OCI-LY1 (cell line): ENCODE results near the gene SLC40A1.

ENCODE experiments used
- H2AFZ ChIP-seq: fragments of 200-600 bp; sonication (generic), shearing (Covaris generic); 2 replicates; pipeline ENCODE4 v1.6.0; 2014; ENCODE audit warnings: antibody characterized with exemption, mild to moderate bottlenecking, low read length
- H3F3A ChIP-seq: fragments of 200-600 bp; sonication (generic), shearing (Covaris generic); 2 replicates; pipeline ENCODE4 v1.6.0; 2014; ENCODE audit warnings: mild to moderate bottlenecking, antibody characterized with exemption, low read length, moderate library complexity; ENCODE audit not compliant: insufficient read depth
- H3K27ac ChIP-seq: fragments of 200-600 bp; sonication (generic); 2 replicates; pipeline ENCODE4 v1.5.1; 2014; ENCODE audit warnings: low read length, mixed run types, mild to moderate bottlenecking, low read depth; ENCODE audit not compliant: poor library complexity, severe bottlenecking
- H3K27me3 ChIP-seq: fragments of 200-600 bp; sonication (generic); 2 replicates; pipeline ENCODE4 v1.6.0; 2014; ENCODE audit warnings: antibody characterized with exemption, mild to moderate bottlenecking, low read length, moderate library complexity; ENCODE audit not compliant: insufficient read depth
- H3K36me3 ChIP-seq: fragments of 200-600 bp; sonication (generic); 2 replicates; pipeline ENCODE4 v1.6.1; 2014; ENCODE audit warnings: mild to moderate bottlenecking, antibody characterized with exemption, low read length, moderate library complexity, mixed read lengths; ENCODE audit not compliant: insufficient read depth
- H3K4me1 ChIP-seq: fragments of 200-600 bp; sonication (generic); 2 replicates; pipeline ENCODE4 v1.5.1; 2014; ENCODE audit warnings: mild to moderate bottlenecking, low read length, moderate library complexity; ENCODE audit not compliant: insufficient read depth, severe bottlenecking
- H3K4me2 ChIP-seq: fragments of 200-600 bp; sonication (generic), shearing (Covaris generic); 2 replicates; pipeline ENCODE4 v1.6.1; 2014; ENCODE audit warnings: low read length
- H3K4me3 ChIP-seq: fragments of 200-600 bp; sonication (generic); 2 replicates; pipeline ENCODE4 v1.5.1; 2014; ENCODE audit warnings: low read length, low read depth, mild to moderate bottlenecking, mixed read lengths; ENCODE audit not compliant: poor library complexity, severe bottlenecking
- H3K79me2 ChIP-seq: fragments of 200-600 bp; shearing (Covaris generic); 2 replicates; pipeline ENCODE4 v1.6.1; 2016; ENCODE audit warnings: mixed run types, low read length, mixed read lengths; ENCODE audit not compliant: insufficient read depth
- H3K9ac ChIP-seq: fragments of 200-600 bp; sonication (generic), shearing (Covaris generic); 2 replicates; pipeline ENCODE4 v1.6.1; 2014; ENCODE audit warnings: mild to moderate bottlenecking, low read length, mixed read lengths
- H3K9me2 ChIP-seq: fragments of 200-600 bp; sonication (generic), shearing (Covaris generic); 2 replicates; pipeline ENCODE4 v1.6.1; 2014; ENCODE audit warnings: low read depth, mild to moderate bottlenecking, low read length, mixed read lengths
- H3K9me3 ChIP-seq: fragments of 200-600 bp; shearing (Covaris generic); 2 replicates; pipeline ENCODE4 v1.6.1; 2014; ENCODE audit warnings: low read length, mixed read lengths
- H4K20me1 ChIP-seq: fragments of 200-600 bp; sonication (generic), shearing (Covaris generic); 2 replicates; pipeline ENCODE4 v1.6.0; 2016; ENCODE audit warnings: mild to moderate bottlenecking, low read length; ENCODE audit not compliant: insufficient read depth
- CTCF ChIP-seq: fragments of 200-600 bp; sonication (generic), shearing (Covaris generic); IDR thresholded peaks from 2 replicates; pipeline ENCODE4 v1.5.1; 2017; ENCODE audit warnings: mild to moderate bottlenecking, antibody characterized with exemption, low read length, moderate library complexity, mixed read lengths
- EZH2 ChIP-seq: fragments of 200-600 bp; sonication (generic), shearing (Covaris generic); IDR thresholded peaks from 2 replicates; pipeline ENCODE4 v1.8.0; 2017; ENCODE audit warnings: borderline replicate concordance, mixed run types, mild to moderate bottlenecking, antibody characterized with exemption, low read length, moderate library complexity, mixed read lengths

SLC40A1 gene

DNA sequence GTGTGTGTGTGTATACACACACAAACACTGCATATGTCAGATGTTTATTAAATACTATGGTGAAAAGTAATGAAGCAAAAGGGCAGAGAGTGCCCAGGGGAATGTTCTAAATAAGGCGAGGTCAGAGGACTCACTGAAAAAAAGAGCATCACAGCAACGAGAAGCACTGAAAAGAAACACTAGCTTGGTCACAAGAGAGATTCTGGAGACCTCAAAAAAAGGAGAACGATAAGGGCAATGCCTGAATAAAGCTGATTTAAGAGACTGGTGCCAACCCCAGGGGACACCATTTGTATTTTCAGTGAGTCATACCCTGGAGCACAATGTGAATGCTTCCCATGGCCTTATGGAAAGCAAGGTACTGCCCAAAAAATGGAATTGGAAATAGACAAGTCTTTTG lies 14.5 kb downstream of the SLC40A1 start:
- TF ChIP-seq CTCF (no peak), EZH2 (no peak)

DNA sequence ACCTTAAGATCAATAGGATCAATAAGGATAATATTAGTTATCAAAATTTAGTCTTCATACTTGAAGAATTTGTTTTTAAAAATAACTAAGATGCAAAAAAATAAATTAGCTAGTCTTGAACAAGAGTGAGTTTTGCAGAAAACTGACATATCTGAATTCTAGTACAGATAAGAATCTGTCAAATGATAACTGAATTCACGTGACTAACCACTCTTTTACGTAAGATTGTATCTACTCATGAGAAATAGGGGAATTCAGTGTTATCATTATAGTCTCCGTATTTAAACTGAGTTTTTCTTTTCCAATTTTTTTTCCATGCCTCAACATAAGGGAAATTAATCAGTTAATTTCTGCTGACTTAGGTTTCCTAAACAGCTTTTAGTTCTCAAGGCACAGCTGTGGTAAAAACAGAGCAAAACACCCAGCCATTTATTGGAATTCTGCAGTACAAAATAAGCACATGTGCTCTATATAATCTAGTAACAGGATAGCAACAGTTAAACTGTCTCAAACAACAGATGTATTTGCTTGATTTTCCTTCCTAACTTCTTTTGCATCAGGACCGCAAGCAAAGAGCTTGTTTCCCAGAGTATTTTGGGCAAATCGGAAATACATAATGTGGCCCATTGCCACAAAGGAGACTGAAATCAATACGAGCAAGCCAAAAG lies 19.1 kb downstream of the SLC40A1 start:
- no peak for TF ChIP-seq EZH2
- TF ChIP-seq CTCF = no peak
- Histone ChIP-seq H3K4me2 (no peak overlapping the region), H3K79me2 (no peaks in the 10 kb centered on the region), H3F3A (no peaks in the 10 kb centered on the region), H3K4me1 (no peaks in the 10 kb centered on the region), H3K4me3 (no peak overlapping the region), H3K9me2 (no peaks in the 10 kb centered on the region), H3K27ac (no peak overlapping the region), H3K9ac (no peak overlapping the region), H3K36me3 (no peaks in the 10 kb centered on the region), H3K27me3 (no peaks in the 10 kb centered on the region), H3K9me3 (no peaks in the 10 kb centered on the region), H2AFZ (no peak overlapping the region), H4K20me1 (no peaks in the 10 kb centered on the region)

More for the DNA sequence above, 14.5 kb downstream of the SLC40A1 start:
- H3K27ac ChIP-seq = no peak overlapping the region
- no peak overlapping the region for H3K4me2 ChIP-seq
- H3K9me2 ChIP-seq = no peaks in the 10 kb centered on the region
- no peaks in the 10 kb centered on the region for H3K79me2 ChIP-seq
- no peak overlapping the region for H3K4me3 ChIP-seq
- H3K27me3 ChIP-seq = no peaks in the 10 kb centered on the region
- H3K9me3 ChIP-seq = no peaks in the 10 kb centered on the region
- H4K20me1 ChIP-seq = no peaks in the 10 kb centered on the region
- H2AFZ ChIP-seq = no peak overlapping the region
- no peaks in the 10 kb centered on the region for H3K36me3 ChIP-seq
- H3F3A ChIP-seq = no peaks in the 10 kb centered on the region
- H3K4me1 ChIP-seq = no peaks in the 10 kb centered on the region
- no peak overlapping the region for H3K9ac ChIP-seq

GRCh38 chr2:189560273-189560586 lies 20.4 kb downstream of the SLC40A1 start:
- Histone ChIP-seq H3K4me3 (no peak overlapping the region), H3F3A (no peaks in the 10 kb centered on the region), H3K9me2 (no peaks in the 10 kb centered on the region), H3K4me1 (no peaks in the 10 kb centered on the region), H3K4me2 (no peak overlapping the region), H3K9me3 (no peaks in the 10 kb centered on the region), H4K20me1 (no peaks in the 10 kb centered on the region), H3K27ac (no peak overlapping the region), H3K27me3 (no peaks in the 10 kb centered on the region), H2AFZ (no peak overlapping the region), H3K9ac (no peak overlapping the region), H3K79me2 (no peaks in the 10 kb centered on the region), H3K36me3 (no peaks in the 10 kb centered on the region)
- no peak for TF ChIP-seq CTCF
